Mucosa of descending colon (tissue), 3 donors: ENCODE results near the gene ALG8. TPM values are rescaled to one million over a fixed set of nuclear protein-coding genes. Genes with fewer than 3 reads are reported as not detected.
A peak's percentile ranks its signal among the peaks of the same experiment; 100 is the strongest.

ENCODE experiments used
- ATAC-seq: fragments of 200-7000 bp; cut with Tn5 transposase; one replicate; pipeline ENCODE4 v1.9.1; 2020; ENCODE audit warnings: mild to moderate bottlenecking, moderate library complexity
- DNase-seq, 3 donors: peaks; one replicate each; pipeline ENCODE4 v3.0.0-alpha.2; 2020
- H3K36me3 ChIP-seq: fragments of 200-600 bp; one replicate; pipeline ENCODE4 v1.8.0; 2021; ENCODE audit warnings: low read depth, mild to moderate bottlenecking
- H3K4me1 ChIP-seq: fragments of 200-600 bp; one replicate; pipeline ENCODE4 v1.8.0; 2021; ENCODE audit warnings: low read depth, mild to moderate bottlenecking
- H3K4me3 ChIP-seq: fragments of 200-600 bp; one replicate; pipeline ENCODE4 v1.8.0; 2021; ENCODE audit warnings: mild to moderate bottlenecking
- H3K9me3 ChIP-seq: fragments of 200-600 bp; one replicate; pipeline ENCODE4 v1.8.0; 2021; ENCODE audit warnings: mild to moderate bottlenecking
- intact Hi-C, 2 donors: fragments of 100-400 bp; cut with DNase I in 1 of 2; cut with micrococcal nuclease in 1 of 2; formaldehyde crosslinking; loops; one replicate each; pipeline versions ENCODE4 v1.11.0 to v1.11.1; 2022; cut with DNase I, micrococcal nuclease
- total RNA-seq, 3 donors: library from RNA; stranded (reverse); fragmentation: NEBNext Ultra II Directional in 2 of 3; extraction: Animal tissue kit (Norgen Biotek cat#: 25700) in 2 of 3; gene quantifications; one replicate each; pipeline versions ENCODE4 v1.2.1 to v1.2.4, GENCODE V29; 2021 to 2023
- TF ChIP-seq, protein P1 (sequence below): fragments of 200-600 bp; IDR thresholded peaks from one replicate; pipeline ENCODE4 v1.8.0; 2022; ENCODE audit warnings: antibody characterized with exemption, mild to moderate bottlenecking
- donor health status: DM: no; HTN: no; CAD: no; lungs with moderate emphysema.
- donor health status: DM: no; HTN: no; CAD: no.
- donor health status: DM: no; HTN: yes; CAD: no.

Gene ALG8
- total RNA-seq, 3 donors from 2014 or later = 24.3 to 32.7 (median 28.3) TPM

DNA sequence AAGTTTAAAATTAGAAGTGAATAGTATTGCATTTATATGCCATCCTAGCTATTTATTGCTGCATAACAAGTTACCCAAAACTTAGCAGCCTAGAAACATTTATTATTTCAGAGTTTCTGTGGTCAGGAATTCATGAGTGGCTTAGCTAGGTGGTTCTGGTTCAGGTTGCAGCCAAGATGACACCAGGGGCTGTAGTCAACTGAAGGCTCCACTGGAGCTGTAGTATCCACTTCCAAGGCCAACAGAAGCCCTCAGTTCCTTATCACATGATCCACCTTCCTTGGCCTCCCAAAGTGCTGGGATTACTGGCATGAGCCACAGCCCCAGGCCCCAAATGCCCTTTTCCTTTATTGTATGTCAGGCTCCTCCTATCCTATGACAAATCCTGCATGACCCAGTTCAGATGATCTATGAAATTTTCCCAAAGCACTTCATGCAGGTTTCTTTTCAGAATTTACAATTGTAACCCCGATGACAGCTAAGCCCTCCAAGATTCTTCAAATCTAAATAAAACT is 6.1 kb upstream of the ALG8 start:
- intact Hi-C loops = no loop called here

DNA sequence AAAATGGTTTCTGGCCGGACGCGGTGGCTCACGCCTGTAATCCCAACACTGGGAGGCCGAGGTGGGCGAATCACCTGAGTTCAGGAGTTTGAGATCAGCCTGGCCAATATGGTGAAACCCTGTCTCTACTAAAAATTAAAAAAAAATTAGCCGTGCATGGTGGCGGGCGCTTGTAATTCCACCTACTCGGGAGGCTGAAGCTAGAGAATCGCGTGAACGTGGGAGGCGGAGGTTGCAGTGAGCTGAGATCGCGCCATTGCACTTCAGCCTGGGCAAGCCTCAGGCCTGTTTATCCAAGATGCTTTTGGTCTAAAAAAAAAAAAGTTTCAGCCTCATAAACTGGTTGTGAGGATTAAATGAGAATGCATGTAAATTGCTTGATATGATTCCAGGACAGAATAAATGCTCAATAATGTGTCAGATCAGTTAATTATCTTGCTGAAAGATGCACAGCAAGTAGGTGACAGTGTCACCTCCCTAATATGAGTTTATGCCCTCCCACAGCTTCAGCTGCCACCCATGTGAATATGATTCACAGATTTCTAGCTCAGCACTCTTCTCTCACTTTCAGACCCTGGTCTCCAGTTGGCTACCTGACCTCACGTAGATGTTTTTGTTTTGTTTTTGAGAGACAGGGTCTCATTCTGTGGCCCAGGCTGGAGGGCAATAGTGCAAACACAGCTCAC is 1.1 kb upstream of the ALG8 start:
- Histone ChIP-seq H3K36me3 (no peaks in the 10 kb centered on the region), H3K4me3 (no peak overlapping the region), H3K4me1 (peaks cover 12% of the 10 kb centered on the region), H3K9me3 (no peaks in the 10 kb centered on the region)
- no peak for ATAC-seq
- TF ChIP-seq, protein P1, sequence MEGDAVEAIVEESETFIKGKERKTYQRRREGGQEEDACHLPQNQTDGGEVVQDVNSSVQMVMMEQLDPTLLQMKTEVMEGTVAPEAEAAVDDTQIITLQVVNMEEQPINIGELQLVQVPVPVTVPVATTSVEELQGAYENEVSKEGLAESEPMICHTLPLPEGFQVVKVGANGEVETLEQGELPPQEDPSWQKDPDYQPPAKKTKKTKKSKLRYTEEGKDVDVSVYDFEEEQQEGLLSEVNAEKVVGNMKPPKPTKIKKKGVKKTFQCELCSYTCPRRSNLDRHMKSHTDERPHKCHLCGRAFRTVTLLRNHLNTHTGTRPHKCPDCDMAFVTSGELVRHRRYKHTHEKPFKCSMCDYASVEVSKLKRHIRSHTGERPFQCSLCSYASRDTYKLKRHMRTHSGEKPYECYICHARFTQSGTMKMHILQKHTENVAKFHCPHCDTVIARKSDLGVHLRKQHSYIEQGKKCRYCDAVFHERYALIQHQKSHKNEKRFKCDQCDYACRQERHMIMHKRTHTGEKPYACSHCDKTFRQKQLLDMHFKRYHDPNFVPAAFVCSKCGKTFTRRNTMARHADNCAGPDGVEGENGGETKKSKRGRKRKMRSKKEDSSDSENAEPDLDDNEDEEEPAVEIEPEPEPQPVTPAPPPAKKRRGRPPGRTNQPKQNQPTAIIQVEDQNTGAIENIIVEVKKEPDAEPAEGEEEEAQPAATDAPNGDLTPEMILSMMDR = no peak
- intact Hi-C loops = no loop called here
- DNase-seq = no peak

More for the DNA sequence above, 6.1 kb upstream of the ALG8 start:
- DNase-seq (no peak), ATAC-seq (no peak)
- Histone ChIP-seq H3K4me3 (no peak overlapping the region), H3K9me3 (no peaks in the 10 kb centered on the region), H3K36me3 (no peaks in the 10 kb centered on the region), H3K4me1 (peaks cover under 1% of the 10 kb centered on the region)
- TF ChIP-seq, protein P1 = no peak

DNA sequence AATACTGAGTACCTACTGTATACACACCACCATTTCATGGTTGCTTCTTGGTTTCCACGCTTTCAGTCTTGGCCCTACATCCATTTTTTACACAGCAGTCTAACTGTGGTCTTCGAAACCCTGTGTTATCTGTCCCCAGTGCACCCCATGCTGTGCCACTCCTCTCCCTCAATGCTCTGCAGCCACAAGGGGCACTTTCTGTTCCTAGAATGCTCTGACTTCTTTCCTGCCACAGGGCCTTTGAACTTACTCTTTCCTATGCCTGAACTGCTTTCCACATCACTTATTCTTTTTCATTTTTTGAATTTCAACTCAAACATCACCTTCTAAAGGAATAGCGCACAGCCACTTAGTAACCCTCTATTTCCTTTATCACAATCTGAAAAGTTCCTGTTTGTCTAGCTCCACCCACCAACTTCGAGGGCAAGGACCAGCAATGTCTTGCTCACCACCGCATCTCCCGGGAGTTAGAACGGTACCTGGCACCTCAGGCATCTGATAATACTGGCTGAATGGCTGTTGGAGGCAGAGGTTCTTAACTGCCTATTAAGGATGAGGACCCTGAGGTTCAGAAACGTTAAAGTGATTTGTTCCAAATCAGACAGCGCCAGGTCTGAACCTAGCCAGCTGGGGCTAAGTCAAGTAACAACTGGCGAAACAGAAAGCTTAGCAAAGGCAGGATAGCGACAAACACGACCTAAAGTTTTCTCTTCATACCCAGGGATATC is 568 bp downstream of the ALG8 start:
- H3K9me3 ChIP-seq = no peaks in the 10 kb centered on the region
- H3K4me1 ChIP-seq = peaks cover 12% of the 10 kb centered on the region
- H3K36me3 ChIP-seq = no peaks in the 10 kb centered on the region
- peak overlapping the region; percentile 57 for H3K4me3 ChIP-seq
- intact Hi-C loops = no loop called here
- ATAC-seq (peak; percentile 63), DNase-seq (peak in 2 of 3 donors; percentile 36 to 39)
- TF ChIP-seq, protein P1 = no peak

DNA sequence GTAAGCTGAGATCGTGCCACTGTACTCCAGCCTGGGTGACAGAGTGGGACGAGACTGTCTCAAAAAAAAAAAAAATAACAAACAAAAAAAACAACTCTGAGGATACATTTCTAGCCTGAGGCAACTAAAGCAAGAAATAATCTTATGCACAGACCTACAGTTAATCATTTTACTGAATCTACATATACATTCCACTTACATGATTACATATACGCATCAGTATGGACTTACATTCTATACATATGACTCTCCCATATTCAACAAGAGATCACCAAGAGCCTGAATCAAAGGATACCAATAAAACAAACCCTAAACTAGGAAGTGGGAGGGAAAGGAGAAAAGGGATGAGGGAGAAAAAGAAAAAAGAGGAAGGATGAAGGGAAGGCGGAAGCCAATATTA is 1.1 kb downstream of the ALG8 start:
- Histone ChIP-seq H3K4me1 (peaks cover 12% of the 10 kb centered on the region), H3K4me3 (no peak overlapping the region), H3K36me3 (no peaks in the 10 kb centered on the region), H3K9me3 (no peaks in the 10 kb centered on the region)
- intact Hi-C loops = no loop called here
- DNase-seq (no peak), ATAC-seq (no peak)
- TF ChIP-seq, protein P1 = no peak

DNA sequence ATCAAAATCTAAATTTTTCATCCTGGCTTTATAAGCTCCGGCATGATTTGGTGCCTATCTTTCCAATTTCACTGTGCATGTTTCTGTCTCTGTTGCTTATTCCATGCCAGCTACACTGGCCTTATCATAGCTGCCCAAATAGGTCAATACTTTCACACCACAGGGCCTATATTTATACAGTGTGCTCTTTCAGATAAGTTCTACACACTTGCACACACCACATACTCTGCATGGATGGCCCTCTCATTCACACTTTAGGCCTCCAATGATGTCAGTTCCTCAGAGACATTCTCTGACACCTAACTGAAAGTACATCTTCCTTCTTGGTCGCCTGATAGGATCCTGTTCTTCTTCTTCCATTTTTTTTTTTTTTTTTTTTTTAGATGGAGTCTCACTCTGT is 7.0 kb downstream of the ALG8 start:
- DNase-seq = no peak
- no peaks in the 10 kb centered on the region for H3K4me1 ChIP-seq
- H3K9me3 ChIP-seq = no peaks in the 10 kb centered on the region
- no peaks in the 10 kb centered on the region for H3K36me3 ChIP-seq
- ATAC-seq = no peak
- H3K4me3 ChIP-seq = no peak overlapping the region
- intact Hi-C loops = no loop called here
- TF ChIP-seq, protein P1 = no peak
